HuH-7 (cell line): ENCODE data around the gene MXRA5.
"Not testable (repeated sequence)": the region's sequence is repeated elsewhere in the genome, so short reads cannot be mapped to it uniquely, and the experiment has no call there.

Experiments
- DNase-seq: peaks from one replicate; pipeline ENCODE4 v3.0.0; 2011; ENCODE audit warnings: low spot score

The MXRA5 gene

DNA sequence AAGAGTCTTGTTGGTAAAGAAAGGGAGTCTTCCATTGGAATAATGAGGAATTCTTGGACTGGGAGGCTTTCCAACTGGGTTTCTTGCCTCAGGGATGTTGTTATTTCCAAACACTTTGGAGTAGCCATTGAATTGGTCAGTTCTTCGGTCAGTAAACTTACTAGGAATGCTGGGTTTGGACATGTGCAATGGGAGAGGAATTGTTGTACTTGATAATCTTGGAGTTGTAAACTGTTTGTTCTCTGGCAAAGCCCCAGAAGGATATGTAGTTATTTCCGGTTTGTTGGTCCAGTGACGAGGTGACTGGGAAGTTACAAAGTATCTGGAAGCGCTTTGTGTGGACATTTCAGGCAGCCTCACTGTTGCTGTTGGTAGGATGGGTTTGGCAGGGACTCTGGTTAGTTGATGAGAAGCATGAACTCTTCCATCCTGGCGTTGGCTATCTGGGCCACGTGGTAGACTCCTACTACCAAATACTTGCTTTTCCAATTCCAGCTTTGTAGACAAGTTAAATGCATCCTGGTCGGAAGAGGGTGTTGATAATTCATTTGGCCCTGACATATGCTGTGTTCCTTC, 25.9 kb downstream of the MXRA5 start:
- DNase-seq: no peak

- DNase-seq: no peak
These were observed 29.2 kb downstream of the MXRA5 start for GRCh38 chrX:3317191-3317718.

DNA sequence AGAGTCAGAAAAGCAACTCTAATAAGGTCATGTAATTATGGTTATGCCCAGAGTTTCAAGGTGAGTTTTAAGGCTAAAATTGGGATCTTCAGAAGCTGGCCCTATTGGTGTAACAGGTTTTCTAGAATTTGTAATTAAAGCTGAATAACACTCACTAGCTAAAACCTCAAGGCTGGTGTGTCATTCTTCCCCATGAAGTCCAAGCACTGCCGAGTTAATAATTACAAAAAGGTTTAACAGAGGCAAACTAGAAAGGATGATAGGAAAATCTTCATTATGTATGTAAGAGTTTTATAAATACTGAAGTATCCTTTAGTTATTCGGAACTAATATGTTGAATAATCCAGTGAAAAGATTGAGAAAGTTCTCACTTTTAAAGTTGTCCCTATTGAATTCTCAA, 34.3 kb downstream of the MXRA5 start:
- DNase-seq: no peak

- DNase-seq: no peak
These were observed 38.6 kb downstream of the MXRA5 start for GRCh38 chrX:3307881-3308280.

GRCh38 chrX:3299636-3300035, 46.8 kb downstream of the MXRA5 start:
- no peak for DNase-seq

DNA sequence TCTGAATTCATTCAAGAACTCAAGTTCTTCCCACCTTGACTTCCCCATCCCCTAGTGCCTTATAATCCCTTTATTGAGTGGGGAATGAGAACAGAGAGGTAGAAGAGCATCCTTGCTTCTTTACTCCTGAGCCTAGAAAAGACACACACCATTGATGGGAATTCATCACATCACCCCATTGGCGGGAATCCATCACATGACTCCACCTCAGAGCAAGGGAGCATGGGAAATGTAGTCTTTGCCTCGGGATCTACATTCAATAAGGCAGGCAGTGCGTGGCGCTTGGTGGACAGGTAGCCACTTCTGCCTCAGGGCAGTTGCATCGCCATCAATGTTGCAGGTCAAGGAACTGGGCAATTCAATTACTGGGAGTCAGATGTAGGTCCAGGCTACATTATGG, 50.7 kb downstream of the MXRA5 start:
- DNase-seq: peak; percentile 1

DNA sequence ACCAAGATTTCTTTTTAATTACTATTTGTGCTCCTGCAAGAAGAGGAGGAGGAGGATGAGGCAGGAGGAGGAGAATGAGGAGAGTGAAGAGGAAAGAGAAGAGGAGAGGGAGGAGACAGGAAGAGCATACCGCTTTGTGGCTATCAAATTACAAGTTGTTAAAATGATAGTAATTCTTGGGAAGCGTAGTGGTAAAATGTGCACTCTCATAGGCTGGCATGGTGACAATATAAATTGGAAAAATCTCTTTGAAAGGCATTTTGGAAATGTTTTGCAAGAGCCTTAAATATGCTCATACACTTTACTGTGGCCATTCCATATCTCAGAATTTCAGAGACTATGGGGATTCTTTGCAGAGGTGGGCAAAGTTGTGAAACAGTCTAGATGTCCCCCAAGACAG, 53.2 kb downstream of the MXRA5 start:
- no peak for DNase-seq

GRCh38 chrX:3290561-3290960, 55.9 kb downstream of the MXRA5 start:
- DNase-seq: no peak

- DNase-seq: no peak
These were observed 60.1 kb downstream of the MXRA5 start for GRCh38 chrX:3286196-3286945.

DNA sequence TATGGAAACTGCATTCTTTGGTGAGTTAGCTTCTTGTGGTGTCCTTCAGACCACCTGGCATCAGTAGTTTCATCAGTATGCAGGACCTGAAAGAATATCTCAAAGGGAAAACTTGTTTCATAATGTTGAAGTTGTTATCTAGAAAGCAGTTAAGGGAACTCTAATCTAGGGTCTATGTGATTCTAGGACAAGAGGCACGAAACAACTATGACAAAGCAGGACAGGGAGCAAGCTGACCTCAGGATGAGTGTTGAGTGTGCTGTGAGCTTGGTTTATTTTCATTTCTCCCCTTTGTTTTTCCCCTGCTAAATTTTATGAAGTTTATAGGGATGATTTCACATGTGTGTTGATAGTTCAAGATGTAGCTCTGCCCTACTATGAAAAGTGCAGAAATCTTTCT, 65.7 kb downstream of the MXRA5 start:
- no peak for DNase-seq

DNA sequence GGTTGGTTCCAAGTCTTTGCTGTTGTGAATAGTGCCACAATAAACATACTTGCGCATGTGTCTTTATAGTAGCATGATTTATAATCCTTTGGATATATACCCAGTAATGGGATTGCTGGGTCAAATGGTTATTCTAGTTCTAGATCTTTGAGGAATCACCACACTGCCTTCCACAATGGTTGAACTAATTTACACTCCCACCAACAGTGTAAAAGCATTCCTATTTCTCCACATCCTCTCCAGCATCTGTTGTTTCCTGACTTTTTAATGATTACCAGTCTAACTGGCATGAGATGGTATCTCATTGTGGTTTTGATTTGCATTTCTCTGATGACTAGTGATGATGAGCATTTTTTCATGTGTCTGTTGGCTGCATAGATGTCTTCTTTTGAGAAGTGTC, 72.8 kb downstream of the MXRA5 start:
- DNase-seq: not testable (repeated sequence)

DNA sequence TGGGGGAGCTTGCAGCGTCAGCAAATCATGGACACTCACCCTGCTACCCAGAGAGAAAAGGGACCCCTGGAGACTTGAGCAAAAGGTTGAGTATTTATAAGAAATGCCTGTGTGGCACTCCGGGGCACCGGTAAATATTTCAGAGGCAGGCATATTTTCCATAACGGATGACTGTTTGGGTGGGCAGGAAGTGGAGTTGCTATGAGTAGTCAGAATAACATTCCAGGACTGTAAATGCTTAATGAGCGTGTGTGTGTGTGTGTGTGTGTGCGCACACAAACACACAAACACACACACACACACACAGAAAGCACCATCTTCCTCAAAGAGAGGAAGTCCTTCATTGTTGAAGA, 74.6 kb downstream of the MXRA5 start:
- no peak for DNase-seq

GRCh38 chrX:3271183-3271833, 75.1 kb downstream of the MXRA5 start:
- no peak for DNase-seq

- DNase-seq: no peak
These were observed 77.6 kb downstream of the MXRA5 start for GRCh38 chrX:3268829-3269228.

- no peak for DNase-seq
These were observed 82.7 kb downstream of the MXRA5 start for GRCh38 chrX:3263681-3264126.

DNA sequence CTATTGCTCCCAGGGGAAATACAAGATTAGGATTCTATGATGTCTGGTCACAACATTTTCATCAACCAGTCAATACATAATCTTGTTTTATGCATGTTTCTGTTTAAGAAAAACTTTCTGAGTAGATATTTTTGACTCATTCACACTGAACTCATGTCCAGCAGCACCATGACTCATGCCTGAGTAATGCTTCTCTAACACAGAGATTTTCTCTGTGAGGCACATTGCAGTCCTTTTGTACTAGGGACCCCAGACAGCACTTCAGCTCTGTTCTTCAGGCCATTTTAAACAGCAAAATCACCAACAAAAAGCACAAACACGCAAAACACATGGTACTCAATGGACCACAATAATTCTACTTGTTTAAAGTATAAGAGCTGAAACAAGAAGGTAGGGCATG, 83.6 kb downstream of the MXRA5 start:
- DNase-seq: no peak
